ENCODE measurements around the gene CEP250. TPM values are rescaled to one million over a fixed set of nuclear protein-coding genes. Genes with fewer than 3 reads are reported as not detected.

The CEP250 gene
- polyA plus RNA-seq, 1 donor from 2014 or later = 22.0 TPM

DNA sequence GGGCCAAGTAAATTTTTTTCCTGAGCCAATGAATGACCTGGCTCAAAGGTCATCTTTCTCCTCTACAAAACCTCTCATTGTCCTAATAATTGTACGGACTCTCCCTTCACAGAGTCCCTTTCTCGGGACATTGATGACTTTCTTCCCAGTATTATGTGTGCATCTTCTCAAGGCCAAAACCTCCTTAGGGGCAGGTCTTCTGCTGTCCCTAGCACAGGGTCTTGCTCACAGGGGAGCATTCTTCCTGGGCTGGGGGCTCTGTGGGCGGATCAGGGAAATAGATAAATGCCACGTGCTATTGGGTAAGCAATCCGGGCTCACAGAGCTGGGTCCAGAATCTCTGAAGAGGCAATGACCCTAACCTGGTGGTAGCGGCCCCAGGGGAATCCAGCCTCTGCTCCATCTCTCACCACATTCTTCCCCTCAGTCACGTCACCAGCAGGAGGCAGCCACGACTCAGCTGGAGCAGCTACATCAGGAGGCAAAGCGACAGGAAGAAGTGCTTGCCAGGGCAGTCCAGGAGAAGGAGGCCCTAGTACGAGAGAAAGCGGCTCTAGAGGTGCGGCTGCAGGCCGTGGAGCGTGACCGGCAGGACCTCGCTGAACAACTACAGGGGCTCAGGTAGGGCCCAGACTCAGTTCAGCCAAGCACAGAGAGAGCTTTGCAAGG, 23.5 kb downstream of the CEP250 start:
- no peaks in the 10 kb centered on the region for H4K20me1 ChIP-seq (ENCODE audit: insufficient read depth)
- H3K36me3 ChIP-seq (ENCODE audit: insufficient read depth, low read length) = peaks cover 3% of the 10 kb centered on the region
- no peak overlapping the region for H3K4me2 ChIP-seq (ENCODE audit: low read length)
- TF ChIP-seq TAF1 (IDR thresholded peaks at IDR 0.05; ENCODE audit: low read depth) (no peak), RAD21 (conservative IDR thresholded peaks at IDR 0.05) (no peak), MXI1 (conservative IDR thresholded peaks at IDR 0.05; ENCODE audit: poor library complexity, severe bottlenecking) (no peak), POLR2AphosphoS5 (IDR thresholded peaks at IDR 0.05) (no peak), EZH2 (IDR thresholded peaks at IDR 0.05; ENCODE audit: borderline replicate concordance, insufficient read depth, low read length, poor library complexity, severe bottlenecking) (no peak), SMC3 (conservative IDR thresholded peaks at IDR 0.05; ENCODE audit: poor library complexity) (no peak), EP300 (conservative IDR thresholded peaks at IDR 0.05; ENCODE audit: poor library complexity, severe bottlenecking) (no peak)
- TF ChIP-seq, protein P1, sequence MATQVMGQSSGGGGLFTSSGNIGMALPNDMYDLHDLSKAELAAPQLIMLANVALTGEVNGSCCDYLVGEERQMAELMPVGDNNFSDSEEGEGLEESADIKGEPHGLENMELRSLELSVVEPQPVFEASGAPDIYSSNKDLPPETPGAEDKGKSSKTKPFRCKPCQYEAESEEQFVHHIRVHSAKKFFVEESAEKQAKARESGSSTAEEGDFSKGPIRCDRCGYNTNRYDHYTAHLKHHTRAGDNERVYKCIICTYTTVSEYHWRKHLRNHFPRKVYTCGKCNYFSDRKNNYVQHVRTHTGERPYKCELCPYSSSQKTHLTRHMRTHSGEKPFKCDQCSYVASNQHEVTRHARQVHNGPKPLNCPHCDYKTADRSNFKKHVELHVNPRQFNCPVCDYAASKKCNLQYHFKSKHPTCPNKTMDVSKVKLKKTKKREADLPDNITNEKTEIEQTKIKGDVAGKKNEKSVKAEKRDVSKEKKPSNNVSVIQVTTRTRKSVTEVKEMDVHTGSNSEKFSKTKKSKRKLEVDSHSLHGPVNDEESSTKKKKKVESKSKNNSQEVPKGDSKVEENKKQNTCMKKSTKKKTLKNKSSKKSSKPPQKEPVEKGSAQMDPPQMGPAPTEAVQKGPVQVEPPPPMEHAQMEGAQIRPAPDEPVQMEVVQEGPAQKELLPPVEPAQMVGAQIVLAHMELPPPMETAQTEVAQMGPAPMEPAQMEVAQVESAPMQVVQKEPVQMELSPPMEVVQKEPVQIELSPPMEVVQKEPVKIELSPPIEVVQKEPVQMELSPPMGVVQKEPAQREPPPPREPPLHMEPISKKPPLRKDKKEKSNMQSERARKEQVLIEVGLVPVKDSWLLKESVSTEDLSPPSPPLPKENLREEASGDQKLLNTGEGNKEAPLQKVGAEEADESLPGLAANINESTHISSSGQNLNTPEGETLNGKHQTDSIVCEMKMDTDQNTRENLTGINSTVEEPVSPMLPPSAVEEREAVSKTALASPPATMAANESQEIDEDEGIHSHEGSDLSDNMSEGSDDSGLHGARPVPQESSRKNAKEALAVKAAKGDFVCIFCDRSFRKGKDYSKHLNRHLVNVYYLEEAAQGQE (IDR thresholded peaks at IDR 0.05; ENCODE audit: borderline replicate concordance) = no peak
- TF ChIP-seq, protein P2, sequence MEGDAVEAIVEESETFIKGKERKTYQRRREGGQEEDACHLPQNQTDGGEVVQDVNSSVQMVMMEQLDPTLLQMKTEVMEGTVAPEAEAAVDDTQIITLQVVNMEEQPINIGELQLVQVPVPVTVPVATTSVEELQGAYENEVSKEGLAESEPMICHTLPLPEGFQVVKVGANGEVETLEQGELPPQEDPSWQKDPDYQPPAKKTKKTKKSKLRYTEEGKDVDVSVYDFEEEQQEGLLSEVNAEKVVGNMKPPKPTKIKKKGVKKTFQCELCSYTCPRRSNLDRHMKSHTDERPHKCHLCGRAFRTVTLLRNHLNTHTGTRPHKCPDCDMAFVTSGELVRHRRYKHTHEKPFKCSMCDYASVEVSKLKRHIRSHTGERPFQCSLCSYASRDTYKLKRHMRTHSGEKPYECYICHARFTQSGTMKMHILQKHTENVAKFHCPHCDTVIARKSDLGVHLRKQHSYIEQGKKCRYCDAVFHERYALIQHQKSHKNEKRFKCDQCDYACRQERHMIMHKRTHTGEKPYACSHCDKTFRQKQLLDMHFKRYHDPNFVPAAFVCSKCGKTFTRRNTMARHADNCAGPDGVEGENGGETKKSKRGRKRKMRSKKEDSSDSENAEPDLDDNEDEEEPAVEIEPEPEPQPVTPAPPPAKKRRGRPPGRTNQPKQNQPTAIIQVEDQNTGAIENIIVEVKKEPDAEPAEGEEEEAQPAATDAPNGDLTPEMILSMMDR (IDR thresholded peaks at IDR 0.05; ENCODE audit: poor library complexity, severe bottlenecking) = no peak
- no peak overlapping the region for H3K4me3 ChIP-seq (ENCODE audit: low read length)
- no peaks in the 10 kb centered on the region for H3K27me3 ChIP-seq (ENCODE audit: insufficient read depth, low read depth, low read length)
- H3K9me2 ChIP-seq (ENCODE audit: insufficient read depth, low read length) = no peaks in the 10 kb centered on the region
- H3K79me2 ChIP-seq (replicated peaks; ENCODE audit: insufficient read depth, low read length) = no peaks in the 10 kb centered on the region
- H3K9ac ChIP-seq (ENCODE audit: low read length) = no peak overlapping the region
- no peak overlapping the region for H2AFZ ChIP-seq (ENCODE audit: low read depth, low read length)
- no peak overlapping the region for H3K27ac ChIP-seq (ENCODE audit: low read length)
- H3F3A ChIP-seq (ENCODE audit: insufficient read depth, low read length, poor library complexity, severe bottlenecking) = no peaks in the 10 kb centered on the region
- no peaks in the 10 kb centered on the region for H3K9me3 ChIP-seq (ENCODE audit: low read length)

DNA sequence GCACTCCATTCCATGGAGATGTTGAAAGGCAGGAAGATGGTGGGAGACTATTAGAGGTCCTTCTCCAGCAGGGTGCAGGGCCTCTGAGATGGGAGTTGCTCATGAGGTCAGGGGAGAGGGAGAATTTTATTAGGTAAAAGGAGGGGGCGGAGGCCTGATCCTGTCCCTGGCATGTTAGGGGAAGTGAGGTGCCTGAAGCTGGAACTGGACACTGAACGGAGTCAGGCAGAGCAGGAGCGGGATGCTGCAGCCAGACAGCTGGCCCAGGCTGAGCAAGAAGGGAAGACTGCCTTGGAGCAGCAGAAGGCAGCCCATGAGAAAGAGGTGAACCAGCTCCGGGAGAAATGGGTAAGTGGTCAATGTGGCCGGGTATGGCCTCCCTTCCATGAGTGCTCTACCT, 24.4 kb downstream of the CEP250 start:
- TF ChIP-seq, protein P1 (IDR thresholded peaks at IDR 0.05; ENCODE audit: borderline replicate concordance) = no peak
- TF ChIP-seq, protein P2 (IDR thresholded peaks at IDR 0.05; ENCODE audit: poor library complexity, severe bottlenecking) = no peak
- TF ChIP-seq MXI1 (conservative IDR thresholded peaks at IDR 0.05; ENCODE audit: poor library complexity, severe bottlenecking) (no peak), POLR2AphosphoS5 (IDR thresholded peaks at IDR 0.05) (no peak), SMC3 (conservative IDR thresholded peaks at IDR 0.05; ENCODE audit: poor library complexity) (no peak), EP300 (conservative IDR thresholded peaks at IDR 0.05; ENCODE audit: poor library complexity, severe bottlenecking) (no peak)
- no peaks in the 10 kb centered on the region for H3K27me3 ChIP-seq (ENCODE audit: insufficient read depth, low read depth, low read length)
- no peak overlapping the region for H3K27ac ChIP-seq (ENCODE audit: low read length)
- H3K9ac ChIP-seq (ENCODE audit: low read length) = no peak overlapping the region
- no peak overlapping the region for H3K4me2 ChIP-seq (ENCODE audit: low read length)
- H3K4me3 ChIP-seq (ENCODE audit: low read length) = no peak overlapping the region
- H3K36me3 ChIP-seq (ENCODE audit: insufficient read depth, low read length) = peaks cover 3% of the 10 kb centered on the region
- H3K79me2 ChIP-seq (replicated peaks; ENCODE audit: insufficient read depth, low read length) = no peaks in the 10 kb centered on the region
- H3K9me2 ChIP-seq (ENCODE audit: insufficient read depth, low read length) = no peaks in the 10 kb centered on the region
- H4K20me1 ChIP-seq (ENCODE audit: insufficient read depth) = no peaks in the 10 kb centered on the region
- no peaks in the 10 kb centered on the region for H3K9me3 ChIP-seq (ENCODE audit: low read length)
- no peak overlapping the region for H2AFZ ChIP-seq (ENCODE audit: low read depth, low read length)
- no peaks in the 10 kb centered on the region for H3F3A ChIP-seq (ENCODE audit: insufficient read depth, low read length, poor library complexity, severe bottlenecking)

Measured in neural cell (in vitro differentiated cells).